Loucy (cell line): ENCODE results near the gene CYLD.

Experiments
- CTCF ChIP-seq: fragments of 200-600 bp; sonication (generic); conservative IDR thresholded peaks from 2 replicates; pipeline ENCODE4 v1.5.1; 2014; ENCODE audit warnings: mild to moderate bottlenecking, antibody characterized with exemption, low read length
- EZH2phosphoT487 ChIP-seq: fragments of 200-600 bp; IDR thresholded peaks from 2 replicates; pipeline ENCODE4 v1.6.1; 2018; ENCODE audit warnings: antibody characterized with exemption, mild to moderate bottlenecking, moderate library complexity, borderline replicate concordance

GRCh38 chr16:50761267-50761666 is 19.4 kb downstream of the CYLD start:
- TF ChIP-seq CTCF (no peak), EZH2phosphoT487 (no peak)
